Effector memory CD8-positive, alpha-beta T cell (primary cell): ENCODE measurements around the gene TMEM171.

Source experiments
- ATAC-seq: fragments of 150-1000 bp; cut with Tn5 transposase; replicated peaks from 2 replicates; pipeline ENCODE4 v1.10.0; 2021; ENCODE audit warnings: mild to moderate bottlenecking, moderate library complexity
- DNase-seq, 3 experiments: peaks; one replicate each; pipeline ENCODE4 v3.0.0; 2021
- H3K27ac Mint-ChIP-seq, 2 donors: one replicate each; pipeline ENCODE4 v1.8.0; 2022; ENCODE audit warnings: mild to moderate bottlenecking in 2 of 2, mixed read lengths in 2 of 2, moderate library complexity in 2 of 2
- H3K27me3 Mint-ChIP-seq, 2 donors: one replicate each; pipeline ENCODE4 v1.8.0; 2022; ENCODE audit warnings: mixed read lengths in 2 of 2
- H3K36me3 Mint-ChIP-seq: one replicate; pipeline ENCODE4 v1.8.0; 2022; ENCODE audit warnings: mild to moderate bottlenecking, moderate library complexity, mixed read lengths; ENCODE audit not compliant: insufficient read depth
- H3K4me1 Mint-ChIP-seq, 2 donors: one replicate each; pipeline ENCODE4 v1.8.0; 2022; ENCODE audit warnings: low read depth in 2 of 2, mixed read lengths in 2 of 2
- H3K4me3 Mint-ChIP-seq, 2 donors: one replicate each; pipeline ENCODE4 v1.8.0; 2022; ENCODE audit warnings: mild to moderate bottlenecking in 2 of 2, mixed read lengths in 2 of 2, moderate library complexity in 2 of 2
- H3K9me3 Mint-ChIP-seq, 2 donors: one replicate each; pipeline ENCODE4 v1.8.0; 2022; ENCODE audit warnings: mixed read lengths in 2 of 2

TMEM171 gene

GRCh38 chr5:73172951-73173350 lies 52.6 kb downstream of the TMEM171 start, which contains the start of gene TMEM174:
Gene TMEM174 (plus strand): TSS chr5:73173193. CDS start chr5:73173244, 51 bp downstream.
- DNase-seq (no peak), ATAC-seq (no peak)
- H3K36me3 Mint-ChIP-seq = no peaks in the 10 kb centered on the region
- H3K27ac Mint-ChIP-seq = no peak within 1 kb of the TSS
- peaks cover 0 to 4% of the 10 kb centered on the region in 2 donors for H3K4me1 Mint-ChIP-seq
- H3K4me3 Mint-ChIP-seq = no peak within 1 kb of the TSS
- no peaks in the 10 kb centered on the region for H3K9me3 Mint-ChIP-seq
- peaks cover 60 to 68% of the 10 kb centered on the region in 2 donors for H3K27me3 Mint-ChIP-seq

GRCh38 chr5:73174100-73174815 lies 53.9 kb downstream of the TMEM171 start:
- no peak overlapping the region for H3K4me3 Mint-ChIP-seq
- peaks cover 0 to 4% of the 10 kb centered on the region in 2 donors for H3K4me1 Mint-ChIP-seq
- no peaks in the 10 kb centered on the region for H3K36me3 Mint-ChIP-seq
- H3K27ac Mint-ChIP-seq = no peak overlapping the region
- ATAC-seq (no peak), DNase-seq (no peak)
- H3K27me3 Mint-ChIP-seq = peaks cover 66 to 81% of the 10 kb centered on the region in 2 donors
- no peaks in the 10 kb centered on the region for H3K9me3 Mint-ChIP-seq

GRCh38 chr5:73176250-73176649 lies 55.9 kb downstream of the TMEM171 start:
- Mint-ChIP-seq H3K4me3 (no peak overlapping the region), H3K4me1 (no peaks in the 10 kb centered on the region), H3K36me3 (no peaks in the 10 kb centered on the region), H3K27me3 (peaks cover 73 to 92% of the 10 kb centered on the region in 2 donors), H3K27ac (no peak overlapping the region), H3K9me3 (no peaks in the 10 kb centered on the region)
- DNase-seq (no peak), ATAC-seq (no peak)

- H3K9me3 Mint-ChIP-seq = no peaks in the 10 kb centered on the region
- no peaks in the 10 kb centered on the region for H3K36me3 Mint-ChIP-seq
- no peak for ATAC-seq
- no peak for DNase-seq
- no peak overlapping the region for H3K4me3 Mint-ChIP-seq
- H3K27ac Mint-ChIP-seq = no peak overlapping the region
- peaks cover 73 to 92% of the 10 kb centered on the region in 2 donors for H3K27me3 Mint-ChIP-seq
- H3K4me1 Mint-ChIP-seq = no peaks in the 10 kb centered on the region
Measured at GRCh38 chr5:73178265-73178664, 57.9 kb downstream of the TMEM171 start.

- H3K4me1 Mint-ChIP-seq = no peaks in the 10 kb centered on the region
- H3K9me3 Mint-ChIP-seq = peaks cover 1 to 5% of the 10 kb centered on the region in 2 donors
- no peak overlapping the region for H3K27ac Mint-ChIP-seq
- H3K27me3 Mint-ChIP-seq = peaks cover 74 to 92% of the 10 kb centered on the region in 2 donors
- H3K36me3 Mint-ChIP-seq = no peaks in the 10 kb centered on the region
- DNase-seq (no peak), ATAC-seq (no peak)
- H3K4me3 Mint-ChIP-seq = no peak overlapping the region
Measured at GRCh38 chr5:73179730-73180129, 59.4 kb downstream of the TMEM171 start.

- Mint-ChIP-seq H3K36me3 (no peaks in the 10 kb centered on the region), H3K4me3 (no peak overlapping the region), H3K27me3 (peaks cover 73 to 88% of the 10 kb centered on the region in 2 donors), H3K4me1 (no peaks in the 10 kb centered on the region), H3K27ac (no peak overlapping the region), H3K9me3 (peaks cover 1 to 6% of the 10 kb centered on the region in 2 donors)
- no peak for DNase-seq
- ATAC-seq = no peak
Measured at GRCh38 chr5:73180566-73180965, 60.2 kb downstream of the TMEM171 start.
